IMR-90 (cell line): ENCODE data around the gene LSG1. TPM values are rescaled to one million over a fixed set of nuclear protein-coding genes. Genes with fewer than 3 reads are reported as not detected.
"Not testable (repeated sequence)": the region's sequence is repeated elsewhere in the genome, so short reads cannot be mapped to it uniquely, and the experiment has no call there.

Experiments
- ATAC-seq: fragments of 200-7000 bp; cut with Tn5 transposase; 2 replicates; pipeline ENCODE4 v1.9.1; 2020; ENCODE audit warnings: low read depth, mild to moderate bottlenecking, moderate library complexity
- BruUV-seq: library from RNA; stranded (reverse); fragments of 400-500 nt; replicated peaks from 2 replicates; lab custom pipeline; 2021; lab: Mats Ljungman, UMichigan
- CTCF ChIA-PET: fragments of 300-600 bp; formaldehyde crosslinking; extraction: SDS; loops from one replicate; lab custom pipeline; 2021; ENCODE audit warnings: antibody characterized with exemption; lab: Yijun Ruan, JAX
- POLR2A ChIA-PET: fragments of 300-600 bp; sonication (Branson Sonifier 250); formaldehyde crosslinking; loops from one replicate; lab custom pipeline; 2022; ENCODE audit warnings: antibody characterized with exemption; ENCODE audit not compliant: unreplicated experiment; lab: Charles Lee
- DNase-seq: peaks from one replicate; pipeline ENCODE4 v3.0.0; 2013
- H2AFZ ChIP-seq: replicated peaks from 2 replicates; pipeline ENCODE3; 2013; ENCODE audit warnings: low read length, mild to moderate bottlenecking; ENCODE audit not compliant: poor library complexity
- H2AK5ac ChIP-seq: 2 replicates; pipeline ENCODE4 v1.6.1; 2013; ENCODE audit warnings: low read depth, low read length, inconsistent platforms
- H2AK9ac ChIP-seq: replicated peaks from 2 replicates; pipeline ENCODE3; 2013; ENCODE audit warnings: mild to moderate bottlenecking, low read depth, low read length, moderate library complexity; ENCODE audit not compliant: poor library complexity
- H2BK120ac ChIP-seq: 2 replicates; pipeline ENCODE4 v1.6.1; 2013; ENCODE audit warnings: low read depth, low read length, inconsistent platforms
- H2BK15ac ChIP-seq: 3 replicates; pipeline ENCODE4 v1.6.1; 2013; ENCODE audit warnings: low read depth, low read length, inconsistent platforms
- H2BK20ac ChIP-seq: 2 replicates; pipeline ENCODE4 v1.6.1; 2013; ENCODE audit warnings: low read depth, mild to moderate bottlenecking, inconsistent platforms, low read length, moderate library complexity
- H2BK5ac ChIP-seq: 2 replicates; pipeline ENCODE4 v1.6.1; 2013; ENCODE audit warnings: mild to moderate bottlenecking, low read depth, low read length, inconsistent platforms; ENCODE audit not compliant: poor library complexity, severe bottlenecking
- H3K14ac ChIP-seq: replicated peaks from 2 replicates; pipeline ENCODE4 v1.6.1; 2013; ENCODE audit warnings: low read depth, low read length, inconsistent platforms
- H3K18ac ChIP-seq: 2 replicates; pipeline ENCODE4 v1.6.1; 2013; ENCODE audit warnings: low read depth, low read length, control low read depth
- H3K23ac ChIP-seq: 2 replicates; pipeline ENCODE4 v1.6.1; 2013; ENCODE audit warnings: low read depth, low read length, inconsistent platforms
- H3K27ac ChIP-seq: 2 replicates; pipeline ENCODE4 v1.5.1; 2013; ENCODE audit warnings: mild to moderate bottlenecking, control low read depth, low read length; ENCODE audit not compliant: insufficient read depth
- H3K27me3 ChIP-seq: 2 replicates; pipeline ENCODE4 v1.6.1; 2013; ENCODE audit warnings: low read length; ENCODE audit not compliant: control insufficient read depth, insufficient read depth
- H3K36me3 ChIP-seq: 2 replicates; pipeline ENCODE4 v1.6.1; 2013; ENCODE audit warnings: low read length, mixed read lengths; ENCODE audit not compliant: control insufficient read depth, insufficient read depth
- H3K4ac ChIP-seq: 2 replicates; pipeline ENCODE4 v1.6.1; 2013; ENCODE audit warnings: low read depth, low read length, inconsistent platforms
- H3K4me1 ChIP-seq: 2 replicates; pipeline ENCODE4 v1.6.1; 2013; ENCODE audit warnings: low read length, mixed read lengths; ENCODE audit not compliant: control insufficient read depth, insufficient read depth
- H3K4me2 ChIP-seq: 2 replicates; pipeline ENCODE4 v1.6.1; 2013; ENCODE audit warnings: low read depth, mild to moderate bottlenecking, control low read depth, low read length, moderate library complexity
- H3K4me3 ChIP-seq: 2 replicates; pipeline ENCODE4 v1.5.1; 2013; ENCODE audit warnings: low read depth, mild to moderate bottlenecking, control low read depth, low read length, moderate library complexity; ENCODE audit not compliant: insufficient read depth
- H3K56ac ChIP-seq: 2 replicates; pipeline ENCODE4 v1.6.1; 2013; ENCODE audit warnings: low read length, inconsistent platforms; ENCODE audit not compliant: insufficient read depth; ENCODE audit errors: extremely low read depth
- H3K79me1 ChIP-seq, 2 experiments: 2 replicates each; pipeline ENCODE4 v1.6.1; 2013; ENCODE audit warnings: low read length in 2 of 2, inconsistent platforms in 1 of 2, low read depth in 1 of 2
- H3K9ac ChIP-seq: 2 replicates; pipeline ENCODE4 v1.6.1; 2013; ENCODE audit warnings: low read depth, low read length, control low read depth
- H3K9me1 ChIP-seq: 2 replicates; pipeline ENCODE4 v1.6.1; 2013; ENCODE audit warnings: low read length, inconsistent platforms; ENCODE audit not compliant: insufficient read depth
- H3K9me3 ChIP-seq: 2 replicates; pipeline ENCODE4 v1.6.1; 2013; ENCODE audit warnings: low read length; ENCODE audit not compliant: control insufficient read depth, insufficient read depth
- H4K20me1 ChIP-seq: 2 replicates; pipeline ENCODE4 v1.6.1; 2013; ENCODE audit warnings: low read length, inconsistent platforms; ENCODE audit not compliant: insufficient read depth
- H4K5ac ChIP-seq: 2 replicates; pipeline ENCODE4 v1.6.1; 2013; ENCODE audit warnings: mild to moderate bottlenecking, low read depth, low read length, control low read depth
- H4K8ac ChIP-seq, 2 experiments: 2 replicates each; pipeline ENCODE4 v1.6.1; 2013; ENCODE audit warnings: low read depth in 2 of 2, low read length in 2 of 2, control low read depth in 1 of 2, inconsistent platforms in 1 of 2
- H4K91ac ChIP-seq: 2 replicates; pipeline ENCODE4 v1.6.1; 2013; ENCODE audit warnings: low read depth, low read length, inconsistent platforms; ENCODE audit not compliant: insufficient read depth
- WGBS, 2 experiments: methylation state at CpG; one replicate each; pipeline versions ENCODE4 v1.1.5 to v1.1.7; 2013; ENCODE audit warnings: missing lambda C conversion rate in 2 of 2; ENCODE audit not compliant: insufficient read length in 1 of 2; ENCODE audit errors: extremely low coverage in 2 of 2; 5-methylcytosine and 5-hydroxymethylcytosine counted together
- dilution Hi-C: fragments of 300-500 bp; cut with HindIII; formaldehyde crosslinking; loops from one replicate; pipeline ENCODE4 v1.14.3; 2018; ENCODE audit warnings: low sequenced_read_pairs; ENCODE audit not compliant: unreplicated experiment
- in situ Hi-C: fragments of 300-500 bp; cut with MboI; formaldehyde crosslinking; loops from 3 replicates; pipeline ENCODE4 v1.14.3; 2019; ENCODE audit warnings: low sequenced_read_pairs, inconsistent platforms, mixed read lengths
- intact Hi-C: fragments of 100-400 bp; cut with micrococcal nuclease; formaldehyde crosslinking; loops from 2 replicates; pipeline ENCODE4 v1.10.0; 2022
- polyA plus RNA-seq, 3 experiments: library from polyadenylated mRNA; depleted of rRNA; stranded (reverse); fragments of >200 nt; gene quantifications; 2 replicates each; pipeline ENCODE4 v1.2.3, GENCODE V29; 2012; ENCODE audit warnings: low replicate concordance in 1 of 3
- total RNA-seq: library from RNA; depleted of rRNA; stranded (reverse); fragments of >200 nt; gene quantifications from 2 replicates; pipeline ENCODE4 v1.2.3, GENCODE V29; 2012

Gene LSG1
- total and polyA plus RNA-seq, 2 of the 4 experiments (the other 2 are of a cell fraction) = 26.8 to 45.2 TPM

DNA sequence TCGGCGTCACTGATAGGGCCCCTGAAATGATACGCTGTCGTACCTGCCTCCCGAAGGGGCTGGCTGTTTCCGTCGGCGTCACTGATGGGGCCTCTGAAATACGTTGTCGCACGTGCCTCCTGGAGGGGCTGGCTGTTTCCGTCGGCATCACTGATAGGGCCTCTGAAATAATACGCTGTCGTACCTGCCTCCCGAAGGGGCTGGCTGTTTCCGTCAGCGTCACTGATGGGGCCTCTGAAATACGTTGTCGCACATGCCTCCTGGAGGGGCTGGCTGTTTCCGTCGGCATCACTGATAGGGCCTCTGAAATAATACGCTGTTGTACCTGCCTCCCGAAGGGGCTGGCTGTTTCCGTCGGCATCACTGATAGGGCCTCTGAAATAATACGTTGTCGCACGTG, 41.3 kb downstream of the LSG1 start:
- H3K18ac ChIP-seq, in situ Hi-C loops, H2AK5ac ChIP-seq, H2BK15ac ChIP-seq, H2BK120ac ChIP-seq, dilution Hi-C loops, H3K56ac ChIP-seq, H3K14ac ChIP-seq, H2AK9ac ChIP-seq, DNase-seq, H2BK20ac ChIP-seq, H2BK5ac ChIP-seq, CTCF ChIA-PET, intact Hi-C loops, H2AFZ ChIP-seq, H4K91ac ChIP-seq, H3K4ac ChIP-seq, H4K5ac ChIP-seq, H3K27ac ChIP-seq, ATAC-seq, H3K4me1 ChIP-seq, H4K20me1 ChIP-seq, H3K9ac ChIP-seq, H4K8ac ChIP-seq, H3K4me3 ChIP-seq, H3K23ac ChIP-seq, H3K9me3 ChIP-seq, H3K27me3 ChIP-seq, BruUV-seq, H3K4me2 ChIP-seq: not testable (repeated sequence)
- WGBS, 2 experiments = 97% methylated on average over 21 of the region's 29 CpGs; no CpG with 5 or more reads in 1 of the 2 experiments
- POLR2A ChIA-PET = interaction anchor here (0.6 kb wide), 1 partner anchor 907 kb away, joined by 3 read pairs; no protein-coding TSS in a partner anchor
- peaks cover 26 to 52% of the 10 kb centered on the region in 2 experiments for H3K79me1 ChIP-seq
- H3K36me3 ChIP-seq = peaks cover 34% of the 10 kb centered on the region
- peaks cover 16% of the 10 kb centered on the region for H3K9me1 ChIP-seq
